PC-9 (cell line): ENCODE results near the gene IL11RA.

Experiments used
- EZH2 ChIP-seq: fragments of 200-600 bp; sonication (generic); IDR thresholded peaks from 2 replicates; pipeline ENCODE4 v1.8.0; 2017; ENCODE audit warnings: antibody characterized with exemption, low read depth
- TF ChIP-seq, protein P1 (sequence below): fragments of 200-600 bp; sonication (generic); conservative IDR thresholded peaks from 2 replicates; pipeline ENCODE4 v1.6.1; 2017; ENCODE audit warnings: mixed run types, antibody characterized with exemption, mild to moderate bottlenecking, moderate library complexity

GRCh38 chr9:34603610-34604231 is 48.3 kb upstream of the IL11RA start:
- TF ChIP-seq, protein P1, sequence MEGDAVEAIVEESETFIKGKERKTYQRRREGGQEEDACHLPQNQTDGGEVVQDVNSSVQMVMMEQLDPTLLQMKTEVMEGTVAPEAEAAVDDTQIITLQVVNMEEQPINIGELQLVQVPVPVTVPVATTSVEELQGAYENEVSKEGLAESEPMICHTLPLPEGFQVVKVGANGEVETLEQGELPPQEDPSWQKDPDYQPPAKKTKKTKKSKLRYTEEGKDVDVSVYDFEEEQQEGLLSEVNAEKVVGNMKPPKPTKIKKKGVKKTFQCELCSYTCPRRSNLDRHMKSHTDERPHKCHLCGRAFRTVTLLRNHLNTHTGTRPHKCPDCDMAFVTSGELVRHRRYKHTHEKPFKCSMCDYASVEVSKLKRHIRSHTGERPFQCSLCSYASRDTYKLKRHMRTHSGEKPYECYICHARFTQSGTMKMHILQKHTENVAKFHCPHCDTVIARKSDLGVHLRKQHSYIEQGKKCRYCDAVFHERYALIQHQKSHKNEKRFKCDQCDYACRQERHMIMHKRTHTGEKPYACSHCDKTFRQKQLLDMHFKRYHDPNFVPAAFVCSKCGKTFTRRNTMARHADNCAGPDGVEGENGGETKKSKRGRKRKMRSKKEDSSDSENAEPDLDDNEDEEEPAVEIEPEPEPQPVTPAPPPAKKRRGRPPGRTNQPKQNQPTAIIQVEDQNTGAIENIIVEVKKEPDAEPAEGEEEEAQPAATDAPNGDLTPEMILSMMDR, result peak; percentile 90
- no peak for TF ChIP-seq EZH2
